A673 (cell line): Measurements from ENCODE around the gene CIAO3. TPM values are rescaled to one million over a fixed set of nuclear protein-coding genes. Genes with fewer than 3 reads are reported as not detected.

Source experiments
- BruUV-seq: library from RNA; stranded (reverse); fragments of 400-500 nt; replicated peaks from 2 replicates; lab custom pipeline; 2021; lab: Mats Ljungman, UMichigan
- CTCF ChIA-PET: fragments of 300-600 bp; sonication (Branson Sonifier 250); formaldehyde crosslinking; loops from one replicate; lab custom pipeline; 2022; ENCODE audit warnings: antibody characterized with exemption; lab: Charles Lee
- POLR2A ChIA-PET: fragments of 300-600 bp; sonication (Branson Sonifier 250); formaldehyde crosslinking; loops from one replicate; lab custom pipeline; 2022; ENCODE audit warnings: antibody characterized with exemption; ENCODE audit not compliant: low non-redundant PET; lab: Charles Lee
- DNase-seq: peaks from one replicate; pipeline ENCODE4 v3.0.0-alpha.2; 2015; ENCODE audit warnings: low spot score
- H3K27ac ChIP-seq: fragments of 200-600 bp; sonication (generic); 2 replicates; pipeline ENCODE4 v1.5.1; 2016; ENCODE audit warnings: mixed run types, low read depth, mild to moderate bottlenecking, mixed read lengths, antibody characterized with exemption, low read length; ENCODE audit not compliant: poor library complexity, severe bottlenecking
- H3K27me3 ChIP-seq: fragments of 200-600 bp; sonication (generic); replicated peaks from 2 replicates; pipeline ENCODE4 v1.6.1; 2017; ENCODE audit warnings: mixed run types, low read depth, mild to moderate bottlenecking, mixed read lengths, antibody characterized with exemption, low read length; ENCODE audit not compliant: insufficient read depth, poor library complexity
- H3K36me3 ChIP-seq: fragments of 200-600 bp; sonication (generic); 2 replicates; pipeline ENCODE4 v1.6.1; 2016; ENCODE audit warnings: mixed run types, mild to moderate bottlenecking, mixed read lengths, antibody characterized with exemption, low read length; ENCODE audit not compliant: insufficient read depth, poor library complexity, severe bottlenecking
- H3K4me1 ChIP-seq: fragments of 200-600 bp; sonication (generic); 2 replicates; pipeline ENCODE4 v1.6.1; 2017; ENCODE audit warnings: mixed run types, mild to moderate bottlenecking, mixed read lengths, antibody characterized with exemption, low read length; ENCODE audit not compliant: insufficient read depth, poor library complexity, severe bottlenecking
- H3K4me3 ChIP-seq: fragments of 200-600 bp; sonication (generic); 2 replicates; pipeline ENCODE4 v1.5.1; 2016; ENCODE audit warnings: low read depth, mixed run types, mild to moderate bottlenecking, mixed read lengths, low read length; ENCODE audit not compliant: poor library complexity, severe bottlenecking
- H3K9me3 ChIP-seq: fragments of 200-600 bp; sonication (generic); 2 replicates; pipeline ENCODE4 v1.6.1; 2016; ENCODE audit warnings: mixed run types, low read depth, mild to moderate bottlenecking, mixed read lengths, antibody characterized with exemption, low read length; ENCODE audit not compliant: poor library complexity, severe bottlenecking
- CTCF ChIP-seq: fragments of 300-800, 200-600 bp; sonication (generic); conservative IDR thresholded peaks from 2 replicates; pipeline ENCODE4 v1.5.1; 2017; ENCODE audit warnings: low read depth, mild to moderate bottlenecking, antibody characterized with exemption, low read length, moderate library complexity, mixed read lengths
- EZH2 ChIP-seq: fragments of 200-600 bp; sonication (generic); IDR thresholded peaks from 2 replicates; pipeline ENCODE4 v1.6.1; 2017; ENCODE audit warnings: borderline replicate concordance, low read depth, mild to moderate bottlenecking, mixed read lengths, antibody characterized with exemption, low read length; ENCODE audit not compliant: poor library complexity, severe bottlenecking
- intact Hi-C: fragments of 100-400 bp; cut with micrococcal nuclease; formaldehyde crosslinking; loops from one replicate; pipeline ENCODE4 v1.10.0; 2022; ENCODE audit not compliant: unreplicated experiment
- total RNA-seq: library from RNA; stranded (reverse); gene quantifications from 2 replicates; pipeline ENCODE4 v1.2.3, GENCODE V29; 2021

The CIAO3 gene
- total RNA-seq, 1 experiment from 2014 or later = 48.4 TPM

GRCh38 chr16:761625-762513 lies 21.1 kb upstream of the CIAO3 start:
- H3K4me3 ChIP-seq = no peak overlapping the region
- no peaks in the 10 kb centered on the region for H3K9me3 ChIP-seq
- no TSS peak for BruUV-seq
- no peak overlapping the region for H3K27ac ChIP-seq
- no peak for DNase-seq
- ChIA-PET POLR2A (no interaction called here), CTCF (no interaction called here)
- intact Hi-C loops = no loop called here
- H3K4me1 ChIP-seq = no peaks in the 10 kb centered on the region
- H3K36me3 ChIP-seq = no peaks in the 10 kb centered on the region
- TF ChIP-seq EZH2 = no peak
- TF ChIP-seq CTCF = no peak
- no peaks in the 10 kb centered on the region for H3K27me3 ChIP-seq

- intact Hi-C loops = no loop called here
- H3K4me1 ChIP-seq = no peaks in the 10 kb centered on the region
- no peak within 1 kb of the TSS for H3K27ac ChIP-seq
- no peaks in the 10 kb centered on the region for H3K36me3 ChIP-seq
- no peak for TF ChIP-seq EZH2
- TF ChIP-seq CTCF = no peak
- H3K9me3 ChIP-seq = no peaks in the 10 kb centered on the region
- no TSS peak for BruUV-seq
- ChIA-PET POLR2A (no interaction called here), CTCF (no interaction called here)
- no peak within 1 kb of the TSS for H3K4me3 ChIP-seq
- no peaks in the 10 kb centered on the region for H3K27me3 ChIP-seq
- DNase-seq = no peak
Measured at GRCh38 chr16:760545-761343, 19.9 kb upstream of the CIAO3 start, which contains the start of gene MSLN. Gene MSLN, plus strand, starts transcription at chr16:760734. Its CDS starts 1,947 bp downstream, at chr16:762681.

GRCh38 chr16:760065-760464 lies 19.3 kb upstream of the CIAO3 start:
- intact Hi-C loops = no loop called here
- no peak for TF ChIP-seq EZH2
- no peak for TF ChIP-seq CTCF
- POLR2A ChIA-PET = no interaction called here
- Histone ChIP-seq H3K9me3 (no peaks in the 10 kb centered on the region), H3K4me3 (no peak overlapping the region), H3K27ac (no peak overlapping the region), H3K27me3 (no peaks in the 10 kb centered on the region), H3K36me3 (no peaks in the 10 kb centered on the region), H3K4me1 (no peaks in the 10 kb centered on the region)
- BruUV-seq = no TSS peak
- DNase-seq = no peak
- CTCF ChIA-PET = no interaction called here
